SK-N-SH treated with all-trans-retinoic acid at 6 μM for 48 hours (cell line): ENCODE measurements around the gene PCNX3.

ENCODE experiments used
- OSR1 ChIP-seq: fragments of 250-450 bp; sonication (Bioruptor Pico); IDR thresholded peaks from 2 replicates; pipeline ENCODE4 v1.8.0; 2022; ENCODE audit warnings: moderate library complexity, mild to moderate bottlenecking, inconsistent platforms
- ZFP3 ChIP-seq: fragments of 250-450 bp; sonication (Bioruptor Pico); IDR thresholded peaks from 2 replicates; pipeline ENCODE4 v1.5.0; 2020; ENCODE audit warnings: mild to moderate bottlenecking, moderate library complexity
- ZFP30 ChIP-seq: fragments of 450-650 bp; formaldehyde crosslinking; IDR thresholded peaks from 2 replicates; pipeline ENCODE4 v1.5.0; 2022; ENCODE audit warnings: mild to moderate bottlenecking, moderate library complexity
- TF ChIP-seq, protein P1 (sequence below): fragments of 250-450 bp; sonication (Bioruptor Pico); IDR thresholded peaks from 2 replicates; pipeline ENCODE4 v1.8.0; 2020; ENCODE audit warnings: mild to moderate bottlenecking, moderate library complexity, borderline replicate concordance

GRCh38 chr11:65569164-65569972, 46.2 kb upstream of the PCNX3 start:
- TF ChIP-seq OSR1 (CRISPR knock-in tag) = no peak
- TF ChIP-seq ZFP30 (CRISPR knock-in tag) = no peak
- TF ChIP-seq, protein P1, sequence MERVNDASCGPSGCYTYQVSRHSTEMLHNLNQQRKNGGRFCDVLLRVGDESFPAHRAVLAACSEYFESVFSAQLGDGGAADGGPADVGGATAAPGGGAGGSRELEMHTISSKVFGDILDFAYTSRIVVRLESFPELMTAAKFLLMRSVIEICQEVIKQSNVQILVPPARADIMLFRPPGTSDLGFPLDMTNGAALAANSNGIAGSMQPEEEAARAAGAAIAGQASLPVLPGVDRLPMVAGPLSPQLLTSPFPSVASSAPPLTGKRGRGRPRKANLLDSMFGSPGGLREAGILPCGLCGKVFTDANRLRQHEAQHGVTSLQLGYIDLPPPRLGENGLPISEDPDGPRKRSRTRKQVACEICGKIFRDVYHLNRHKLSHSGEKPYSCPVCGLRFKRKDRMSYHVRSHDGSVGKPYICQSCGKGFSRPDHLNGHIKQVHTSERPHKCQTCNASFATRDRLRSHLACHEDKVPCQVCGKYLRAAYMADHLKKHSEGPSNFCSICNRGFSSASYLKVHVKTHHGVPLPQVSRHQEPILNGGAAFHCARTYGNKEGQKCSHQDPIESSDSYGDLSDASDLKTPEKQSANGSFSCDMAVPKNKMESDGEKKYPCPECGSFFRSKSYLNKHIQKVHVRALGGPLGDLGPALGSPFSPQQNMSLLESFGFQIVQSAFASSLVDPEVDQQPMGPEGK (CRISPR knock-in tag) = no peak
- TF ChIP-seq ZFP3 (CRISPR knock-in tag) = no peak
